Kidney epithelial cell (primary cell): ENCODE data around the gene HK3. TPM values are rescaled to one million over a fixed set of nuclear protein-coding genes. Genes with fewer than 3 reads are reported as not detected.

Source experiments
- DNase-seq: peaks from one replicate; pipeline ENCODE4 v3.0.0-alpha.2; 2010; ENCODE audit warnings: low read depth
- H3K27me3 ChIP-seq: 2 replicates; pipeline ENCODE4 v1.6.0; 2011; ENCODE audit warnings: low read length; ENCODE audit not compliant: control insufficient read depth, insufficient read depth
- H3K36me3 ChIP-seq: 2 replicates; pipeline ENCODE4 v1.5.1; 2011; ENCODE audit warnings: low read length; ENCODE audit not compliant: control insufficient read depth, insufficient read depth
- H3K4me3 ChIP-seq: 2 replicates; pipeline ENCODE4 v1.5.1; 2011; ENCODE audit warnings: low read depth, mild to moderate bottlenecking, control low read depth, low read length
- CTCF ChIP-seq: IDR thresholded peaks from 2 replicates; pipeline ENCODE4 v1.5.1; 2011; ENCODE audit warnings: mild to moderate bottlenecking, moderate library complexity, low read length, control low read depth, inconsistent platforms; ENCODE audit not compliant: insufficient read depth, poor library complexity, severe bottlenecking
- total RNA-seq: library from RNA; depleted of rRNA; stranded (reverse); fragments of >200 nt; gene quantifications from 2 replicates; pipeline ENCODE4 v1.2.3, GENCODE V29; 2015

The HK3 gene
- total RNA-seq, 1 donor from 2014 or later = 0.04 TPM

GRCh38 chr5:176870110-176870591 is 29.0 kb downstream of the HK3 start:
- DNase-seq = no peak
- peak; percentile 67 for TF ChIP-seq CTCF
- peaks cover 39% of the 10 kb centered on the region for H3K27me3 ChIP-seq
- no peaks in the 10 kb centered on the region for H3K36me3 ChIP-seq
- H3K4me3 ChIP-seq = no peak overlapping the region

GRCh38 chr5:176869501-176870109 is 29.5 kb downstream of the HK3 start:
- H3K36me3 ChIP-seq = no peaks in the 10 kb centered on the region
- no peak for DNase-seq
- no peak for TF ChIP-seq CTCF
- H3K27me3 ChIP-seq = peaks cover 37% of the 10 kb centered on the region
- H3K4me3 ChIP-seq = no peak overlapping the region

- H3K36me3 ChIP-seq = no peaks in the 10 kb centered on the region
- no peak for TF ChIP-seq CTCF
- peaks cover 36% of the 10 kb centered on the region for H3K27me3 ChIP-seq
- no peak overlapping the region for H3K4me3 ChIP-seq
- DNase-seq = no peak
These were observed 30.4 kb downstream of the HK3 start for GRCh38 chr5:176868731-176869130.

- no peak for TF ChIP-seq CTCF
- no peaks in the 10 kb centered on the region for H3K36me3 ChIP-seq
- no peak overlapping the region for H3K4me3 ChIP-seq
- peaks cover 35% of the 10 kb centered on the region for H3K27me3 ChIP-seq
- no peak for DNase-seq
These were observed 31.0 kb downstream of the HK3 start for GRCh38 chr5:176868126-176868525.

- no peaks in the 10 kb centered on the region for H3K36me3 ChIP-seq
- no peak for TF ChIP-seq CTCF
- H3K27me3 ChIP-seq = peaks cover 48% of the 10 kb centered on the region
- H3K4me3 ChIP-seq = no peak overlapping the region
- no peak for DNase-seq
These were observed 32.3 kb downstream of the HK3 start for GRCh38 chr5:176866707-176867310.

- TF ChIP-seq CTCF = no peak
- H3K4me3 ChIP-seq = no peak overlapping the region
- no peak for DNase-seq
- H3K27me3 ChIP-seq = peaks cover 57% of the 10 kb centered on the region
- no peaks in the 10 kb centered on the region for H3K36me3 ChIP-seq
These were observed 33.2 kb downstream of the HK3 start for GRCh38 chr5:176865964-176866363.
